Fibroblast of lung (primary cell): ENCODE measurements around the gene MAP3K7. TPM values are rescaled to one million over a fixed set of nuclear protein-coding genes. Genes with fewer than 3 reads are reported as not detected.
A peak's percentile ranks its signal among the peaks of the same experiment; 100 is the strongest.

ENCODE experiments used
- DNase-seq, 2 donors: peaks; one replicate each; pipeline versions ENCODE4 v3.0.0 to v3.0.0-alpha.2; 2010; ENCODE audit warnings: low read depth in 2 of 2
- H2AFZ ChIP-seq: 2 replicates; pipeline ENCODE4 v1.5.1; 2012; ENCODE audit warnings: low read length, control low read depth, inconsistent platforms
- H3K27ac ChIP-seq: 2 replicates; pipeline ENCODE4 v1.5.1; 2011; ENCODE audit warnings: low read length, control low read depth; ENCODE audit not compliant: insufficient read depth
- H3K27me3 ChIP-seq: 2 replicates; pipeline ENCODE4 v1.5.1; 2011; ENCODE audit warnings: mild to moderate bottlenecking, low read length; ENCODE audit not compliant: control insufficient read depth, insufficient read depth
- H3K36me3 ChIP-seq: 2 replicates; pipeline ENCODE4 v1.5.1; 2011; ENCODE audit warnings: low read length; ENCODE audit not compliant: control insufficient read depth, insufficient read depth
- H3K4me1 ChIP-seq: 2 replicates; pipeline ENCODE4 v1.5.1; 2011; ENCODE audit warnings: low read length; ENCODE audit not compliant: control insufficient read depth, insufficient read depth; ENCODE audit errors: extremely low read depth
- H3K4me2 ChIP-seq: 2 replicates; pipeline ENCODE4 v1.5.1; 2011; ENCODE audit warnings: low read length, control low read depth; ENCODE audit not compliant: insufficient read depth; ENCODE audit errors: extremely low read depth
- H3K4me3 ChIP-seq, 4 experiments: fragments of 200-600 bp in 1 of 4; sonication (generic) in 1 of 4; replicated peaks in 1 of 4; 2 replicates each; pipeline ENCODE4 v1.5.1; 2011 to 2016; ENCODE audit warnings: low read length in 4 of 4, low read depth in 3 of 4, mild to moderate bottlenecking in 3 of 4, control low read depth in 2 of 4, inconsistent platforms in 1 of 4, mixed read lengths in 1 of 4; ENCODE audit not compliant: insufficient read depth in 1 of 4; ENCODE audit errors: control extremely low read depth in 1 of 4
- H3K79me2 ChIP-seq: 2 replicates; pipeline ENCODE4 v1.5.1; 2012; ENCODE audit warnings: mild to moderate bottlenecking, low read length, inconsistent platforms; ENCODE audit not compliant: control insufficient read depth, insufficient read depth
- H3K9ac ChIP-seq: 2 replicates; pipeline ENCODE4 v1.5.1; 2011; ENCODE audit warnings: mild to moderate bottlenecking, low read length, control low read depth; ENCODE audit not compliant: insufficient read depth
- H3K9me3 ChIP-seq: 2 replicates; pipeline ENCODE4 v1.5.1; 2012; ENCODE audit warnings: low read depth, low read length; ENCODE audit not compliant: control insufficient read depth, insufficient read depth
- H4K20me1 ChIP-seq: 2 replicates; pipeline ENCODE4 v1.5.1; 2011; ENCODE audit warnings: low read length; ENCODE audit not compliant: control insufficient read depth, insufficient read depth; ENCODE audit errors: extremely low read depth
- EZH2 ChIP-seq: IDR thresholded peaks from 2 replicates; pipeline ENCODE4 v1.5.1; 2012; ENCODE audit warnings: low read length, control low read depth, mild to moderate bottlenecking; ENCODE audit errors: missing control alignments
- polyA plus RNA-seq, 2 donors: library from polyadenylated mRNA; depleted of rRNA in 1 of 2; stranded (reverse) in 1 of 2; unstranded in 1 of 2; fragments of >200 nt; gene quantifications; 2 replicates each; pipeline ENCODE4 v1.2.1, GENCODE V29; 2011 to 2012; ENCODE audit warnings: missing spikeins in 1 of 2
- total RNA-seq: library from RNA; depleted of rRNA; stranded (reverse); fragments of >200 nt; gene quantifications from 2 replicates; pipeline ENCODE4 v1.2.1, GENCODE V29; 2014
- TF ChIP-seq, protein P1 (sequence below), 2 donors: IDR thresholded peaks in 1 of 2; conservative IDR thresholded peaks in 1 of 2; 1 replicate in 1 of 2; 2 replicates in 1 of 2; pipeline ENCODE4 v1.5.1; 2011 to 2012; ENCODE audit warnings: low read length in 2 of 2, control low read depth in 1 of 2, inconsistent platforms in 1 of 2, low read depth in 1 of 2, mild to moderate bottlenecking in 1 of 2

The MAP3K7 gene
- total and polyA plus RNA-seq, 2 donors (not counting 1 experiment from before 2014, with no cell fraction given), result 35.5 to 48.6 TPM

- no peaks in the 10 kb centered on the region for H3K27me3 ChIP-seq
- H3K36me3 ChIP-seq, result no peaks in the 10 kb centered on the region
- TF ChIP-seq EZH2, result no peak
- TF ChIP-seq, protein P1, sequence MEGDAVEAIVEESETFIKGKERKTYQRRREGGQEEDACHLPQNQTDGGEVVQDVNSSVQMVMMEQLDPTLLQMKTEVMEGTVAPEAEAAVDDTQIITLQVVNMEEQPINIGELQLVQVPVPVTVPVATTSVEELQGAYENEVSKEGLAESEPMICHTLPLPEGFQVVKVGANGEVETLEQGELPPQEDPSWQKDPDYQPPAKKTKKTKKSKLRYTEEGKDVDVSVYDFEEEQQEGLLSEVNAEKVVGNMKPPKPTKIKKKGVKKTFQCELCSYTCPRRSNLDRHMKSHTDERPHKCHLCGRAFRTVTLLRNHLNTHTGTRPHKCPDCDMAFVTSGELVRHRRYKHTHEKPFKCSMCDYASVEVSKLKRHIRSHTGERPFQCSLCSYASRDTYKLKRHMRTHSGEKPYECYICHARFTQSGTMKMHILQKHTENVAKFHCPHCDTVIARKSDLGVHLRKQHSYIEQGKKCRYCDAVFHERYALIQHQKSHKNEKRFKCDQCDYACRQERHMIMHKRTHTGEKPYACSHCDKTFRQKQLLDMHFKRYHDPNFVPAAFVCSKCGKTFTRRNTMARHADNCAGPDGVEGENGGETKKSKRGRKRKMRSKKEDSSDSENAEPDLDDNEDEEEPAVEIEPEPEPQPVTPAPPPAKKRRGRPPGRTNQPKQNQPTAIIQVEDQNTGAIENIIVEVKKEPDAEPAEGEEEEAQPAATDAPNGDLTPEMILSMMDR (conservative IDR thresholded peaks at IDR 0.05 in 1 of 2, IDR thresholded peaks at IDR 0.05 in 1 of 2; ENCODE audit: low read depth in 1 of 2, low read length in 2 of 2), result no peak
- H4K20me1 ChIP-seq, result no peaks in the 10 kb centered on the region
- DNase-seq, result no peak
- no peaks in the 10 kb centered on the region for H3K79me2 ChIP-seq
- H3K4me3 ChIP-seq, result no peak overlapping the region
- no peak overlapping the region for H3K4me2 ChIP-seq
- H3K9ac ChIP-seq, result no peak overlapping the region
- H3K27ac ChIP-seq, result no peak overlapping the region
- no peaks in the 10 kb centered on the region for H3K9me3 ChIP-seq
- no peak overlapping the region for H2AFZ ChIP-seq
- no peaks in the 10 kb centered on the region for H3K4me1 ChIP-seq
Measured at GRCh38 chr6:90514496-90514895, 72.4 kb downstream of the MAP3K7 start.

- no peaks in the 10 kb centered on the region for H3K27me3 ChIP-seq
- H3K4me1 ChIP-seq, result no peaks in the 10 kb centered on the region
- TF ChIP-seq EZH2, result no peak
- TF ChIP-seq, protein P1 (conservative IDR thresholded peaks at IDR 0.05 in 1 of 2, IDR thresholded peaks at IDR 0.05 in 1 of 2; ENCODE audit: low read depth in 1 of 2, low read length in 2 of 2), result no peak
- no peak overlapping the region for H3K27ac ChIP-seq
- no peak for DNase-seq
- no peaks in the 10 kb centered on the region for H3K79me2 ChIP-seq
- no peak overlapping the region for H3K4me3 ChIP-seq
- no peaks in the 10 kb centered on the region for H3K36me3 ChIP-seq
- H2AFZ ChIP-seq, result no peak overlapping the region
- H3K9me3 ChIP-seq, result no peaks in the 10 kb centered on the region
- no peaks in the 10 kb centered on the region for H4K20me1 ChIP-seq
- no peak overlapping the region for H3K9ac ChIP-seq
- H3K4me2 ChIP-seq, result no peak overlapping the region
Measured at GRCh38 chr6:90508753-90509152, 78.1 kb downstream of the MAP3K7 start.

- Histone ChIP-seq H3K4me3 (no peak overlapping the region), H3K4me2 (no peak overlapping the region), H3K9ac (no peak overlapping the region), H3K4me1 (no peaks in the 10 kb centered on the region), H2AFZ (no peak overlapping the region), H3K79me2 (no peaks in the 10 kb centered on the region), H3K36me3 (no peaks in the 10 kb centered on the region), H3K27me3 (no peaks in the 10 kb centered on the region), H3K9me3 (no peaks in the 10 kb centered on the region), H3K27ac (no peak overlapping the region), H4K20me1 (no peaks in the 10 kb centered on the region)
- TF ChIP-seq, protein P1 (conservative IDR thresholded peaks at IDR 0.05 in 1 of 2, IDR thresholded peaks at IDR 0.05 in 1 of 2; ENCODE audit: low read depth in 1 of 2, low read length in 2 of 2), result no peak
- TF ChIP-seq EZH2, result no peak
- peak in 1 of 2 donors; percentile 15 for DNase-seq
Measured at GRCh38 chr6:90502866-90503407, 83.9 kb downstream of the MAP3K7 start.
